Measurements from ENCODE around the gene PCDH9. TPM values are rescaled to one million over a fixed set of nuclear protein-coding genes. Genes with fewer than 3 reads are reported as not detected.

The PCDH9 gene
- total and polyA plus RNA-seq, 2 of the 13 experiments (the other 11 are each of a cell fraction or from before 2014, with no cell fraction given), result 0.09 TPM; not detected in 1

- no peak for TF ChIP-seq ZSCAN25 (CRISPR knock-in tag; IDR thresholded peaks at IDR 0.05)
Observed at GRCh38 chr13:66864627-66865026, 365.5 kb downstream of the PCDH9 start (continued).

DNA sequence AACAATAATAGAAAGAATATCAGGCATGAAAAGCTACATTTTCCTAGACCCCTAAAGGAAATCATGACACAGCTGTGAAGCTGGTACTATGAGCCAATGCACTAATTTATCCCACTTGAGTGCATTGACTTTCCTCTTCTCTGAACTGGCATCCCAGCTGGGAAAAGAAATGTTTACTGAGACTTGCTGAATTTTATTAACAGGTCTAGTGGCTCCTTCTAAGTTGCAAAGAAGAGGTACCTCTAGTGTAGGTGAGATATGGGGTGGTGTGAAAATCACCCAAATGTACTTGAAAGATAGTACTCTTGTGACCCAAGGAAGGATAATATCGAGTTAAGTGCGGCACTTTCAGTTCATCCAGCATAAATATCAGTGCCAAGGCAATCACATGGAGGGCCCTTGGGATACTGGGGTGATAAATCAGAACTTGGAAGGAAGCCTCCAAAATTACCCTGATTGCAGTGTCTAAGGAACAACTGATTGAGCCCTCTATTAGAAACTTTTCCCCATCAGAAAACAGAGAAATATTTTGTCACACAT lies 369.2 kb downstream of the PCDH9 start:
- Histone ChIP-seq H3K27me3 (ENCODE audit: control insufficient read depth in 1 of 2, insufficient read depth in 2 of 2, low read length in 2 of 2) (no peaks in the 10 kb centered on the region; a peak in 1 of 5 replicates), H3K4me3 (replicated peaks in 1 of 3; ENCODE audit: insufficient read depth in 1 of 3, low read depth in 2 of 3, low read length in 3 of 3) (no peak overlapping the region), H3K79me2 (ENCODE audit: insufficient read depth, low read length) (no peaks in the 10 kb centered on the region), H4K20me1 (ENCODE audit: insufficient read depth, low read length) (no peaks in the 10 kb centered on the region), H3K4me2 (ENCODE audit: low read depth, low read length) (no peak overlapping the region), H2AFZ (ENCODE audit: low read length) (no peak overlapping the region), H3K9me3 (ENCODE audit: low read length) (no peaks in the 10 kb centered on the region), H3K9ac (ENCODE audit: insufficient read depth, low read depth, low read length) (no peak overlapping the region), H3K27ac (ENCODE audit: extremely low read length, insufficient read depth, low read length) (no peak overlapping the region), H3K4me1 (ENCODE audit: insufficient read depth, low read length) (no peaks in the 10 kb centered on the region), H3K36me3 (replicated peaks in 1 of 2; ENCODE audit: control insufficient read depth in 1 of 2, insufficient read depth in 2 of 2, low read length in 2 of 2) (no peaks in the 10 kb centered on the region)
- DNase-seq (ENCODE audit: low spot score) (no peak), FAIRE-seq (no peak), ATAC-seq (no peak)
- TF ChIP-seq, protein P1, sequence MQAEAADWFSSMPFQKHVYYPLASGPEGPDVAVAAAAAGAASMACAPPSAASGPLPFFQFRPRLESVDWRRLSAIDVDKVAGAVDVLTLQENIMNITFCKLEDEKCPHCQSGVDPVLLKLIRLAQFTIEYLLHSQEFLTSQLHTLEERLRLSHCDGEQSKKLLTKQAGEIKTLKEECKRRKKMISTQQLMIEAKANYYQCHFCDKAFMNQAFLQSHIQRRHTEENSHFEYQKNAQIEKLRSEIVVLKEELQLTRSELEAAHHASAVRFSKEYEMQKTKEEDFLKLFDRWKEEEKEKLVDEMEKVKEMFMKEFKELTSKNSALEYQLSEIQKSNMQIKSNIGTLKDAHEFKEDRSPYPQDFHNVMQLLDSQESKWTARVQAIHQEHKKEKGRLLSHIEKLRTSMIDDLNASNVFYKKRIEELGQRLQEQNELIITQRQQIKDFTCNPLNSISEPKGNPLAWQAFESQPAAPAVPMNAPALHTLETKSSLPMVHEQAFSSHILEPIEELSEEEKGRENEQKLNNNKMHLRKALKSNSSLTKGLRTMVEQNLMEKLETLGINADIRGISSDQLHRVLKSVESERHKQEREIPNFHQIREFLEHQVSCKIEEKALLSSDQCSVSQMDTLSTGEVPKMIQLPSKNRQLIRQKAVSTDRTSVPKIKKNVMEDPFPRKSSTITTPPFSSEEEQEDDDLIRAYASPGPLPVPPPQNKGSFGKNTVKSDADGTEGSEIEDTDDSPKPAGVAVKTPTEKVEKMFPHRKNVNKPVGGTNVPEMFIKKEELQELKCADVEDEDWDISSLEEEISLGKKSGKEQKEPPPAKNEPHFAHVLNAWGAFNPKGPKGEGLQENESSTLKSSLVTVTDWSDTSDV (CRISPR knock-in tag; IDR thresholded peaks at IDR 0.05), result no peak
- TF ChIP-seq NFIB (CRISPR knock-in tag; IDR thresholded peaks at IDR 0.05; ENCODE audit: borderline replicate concordance), result no peak
- ChIA-PET POLR2A (no interaction called here), CTCF (ENCODE audit: low intra/inter-chr PET ratio, low total read pairs) (no interaction called here)
- 0% methylated on average over 2 of the region's 2 CpGs for WGBS (ENCODE audit: low lambda C conversion rate)
- in situ Hi-C loops (cut with HindIII; ENCODE audit: extremely low pct_ligation_motif_present, low pct_unique_long_range_greater_than_20kb) (no loop called here), intact Hi-C loops (cut with micrococcal nuclease; ENCODE audit: unreplicated experiment) (no loop called here)
- no TSS peak for BruUV-seq (replicated peaks)
